H9 (cell line): ENCODE measurements around the gene CXXC1. TPM values are rescaled to one million over a fixed set of nuclear protein-coding genes. Genes with fewer than 3 reads are reported as not detected.

Source experiments
- DNase-seq: peaks from one replicate; pipeline ENCODE4 v3.0.0-alpha.2; 2017
- H2AFZ ChIP-seq: one replicate; pipeline ENCODE4 v1.6.1; 2013; ENCODE audit warnings: mild to moderate bottlenecking, low read length, control low read depth, moderate library complexity
- H2AK5ac ChIP-seq: 2 replicates; pipeline ENCODE4 v1.6.1; 2013; ENCODE audit warnings: low read length, control low read depth, mixed read lengths; ENCODE audit not compliant: insufficient read length
- H2BK120ac ChIP-seq: one replicate; pipeline ENCODE4 v1.6.1; 2013; ENCODE audit warnings: low read depth, mild to moderate bottlenecking, low read length, control low read depth, inconsistent platforms; ENCODE audit not compliant: poor library complexity, severe bottlenecking
- H2BK12ac ChIP-seq: 2 replicates; pipeline ENCODE4 v1.6.1; 2013; ENCODE audit warnings: low read length, control low read depth, mixed read lengths, low read depth; ENCODE audit not compliant: insufficient read length
- H2BK15ac ChIP-seq: 2 replicates; pipeline ENCODE4 v1.6.1; 2013; ENCODE audit warnings: low read depth, low read length, control low read depth
- H2BK20ac ChIP-seq: one replicate; pipeline ENCODE4 v1.6.1; 2013; ENCODE audit warnings: low read depth, mild to moderate bottlenecking, low read length, control low read depth, inconsistent platforms; ENCODE audit not compliant: poor library complexity, severe bottlenecking
- H2BK5ac ChIP-seq: 2 replicates; pipeline ENCODE4 v1.6.1; 2013; ENCODE audit warnings: low read length, control low read depth, mixed read lengths; ENCODE audit not compliant: insufficient read length
- H3K14ac ChIP-seq: 2 replicates; pipeline ENCODE4 v1.6.1; 2013; ENCODE audit warnings: low read length, control low read depth; ENCODE audit not compliant: insufficient read depth
- H3K18ac ChIP-seq: 2 replicates; pipeline ENCODE4 v1.6.1; 2013; ENCODE audit warnings: low read depth, mild to moderate bottlenecking, mixed read lengths, low read length, control low read depth; ENCODE audit not compliant: insufficient read length
- H3K23ac ChIP-seq: 2 replicates; pipeline ENCODE4 v1.6.1; 2013; ENCODE audit warnings: low read length, control low read depth, mixed read lengths, low read depth; ENCODE audit not compliant: insufficient read length
- H3K23me2 ChIP-seq: 2 replicates; pipeline ENCODE4 v1.6.1; 2013; ENCODE audit warnings: low read depth, mild to moderate bottlenecking, mixed read lengths, low read length, control low read depth; ENCODE audit not compliant: insufficient read length, poor library complexity, severe bottlenecking
- H3K27ac ChIP-seq: 2 replicates; pipeline ENCODE4 v1.5.1; 2013; ENCODE audit warnings: low read length, control low read depth, mixed read lengths, low read depth; ENCODE audit not compliant: insufficient read length
- H3K27me3 ChIP-seq: 2 replicates; pipeline ENCODE4 v1.6.1; 2013; ENCODE audit warnings: low read length, control low read depth, inconsistent platforms; ENCODE audit not compliant: insufficient read depth
- H3K4ac ChIP-seq: 2 replicates; pipeline ENCODE4 v1.6.1; 2013; ENCODE audit warnings: low read depth, mild to moderate bottlenecking, control low read depth, inconsistent platforms, low read length, moderate library complexity
- H3K4me1 ChIP-seq: 2 replicates; pipeline ENCODE4 v1.6.1; 2013; ENCODE audit warnings: low read length, control low read depth, inconsistent platforms; ENCODE audit not compliant: insufficient read depth
- H3K4me2 ChIP-seq: 2 replicates; pipeline ENCODE4 v1.6.1; 2013; ENCODE audit warnings: low read length, control low read depth, mixed read lengths; ENCODE audit not compliant: insufficient read length, insufficient read depth
- H3K56ac ChIP-seq: 2 replicates; pipeline ENCODE4 v1.6.1; 2013; ENCODE audit warnings: low read depth, mild to moderate bottlenecking, mixed read lengths, low read length, control low read depth; ENCODE audit not compliant: insufficient read length
- H3K79me1 ChIP-seq: 2 replicates; pipeline ENCODE4 v1.6.1; 2013; ENCODE audit warnings: low read depth, mild to moderate bottlenecking, moderate library complexity, low read length, control low read depth, inconsistent platforms; ENCODE audit not compliant: insufficient read depth, poor library complexity, severe bottlenecking
- H3K79me2 ChIP-seq: 2 replicates; pipeline ENCODE4 v1.6.1; 2013; ENCODE audit warnings: low read length, control low read depth, inconsistent platforms; ENCODE audit not compliant: insufficient read depth
- H3K9ac ChIP-seq: 2 replicates; pipeline ENCODE4 v1.6.1; 2013; ENCODE audit warnings: low read length, control low read depth, mixed read lengths; ENCODE audit not compliant: insufficient read length; ENCODE audit errors: extremely low read depth
- H3K9me3 ChIP-seq: one replicate; pipeline ENCODE4 v1.6.1; 2013; ENCODE audit warnings: low read depth, low read length, inconsistent platforms; ENCODE audit not compliant: control insufficient read depth
- H3T11ph ChIP-seq: one replicate; pipeline ENCODE4 v1.6.1; 2013; ENCODE audit warnings: mild to moderate bottlenecking, low read length, control low read depth, inconsistent platforms
- H4K20me1 ChIP-seq: one replicate; pipeline ENCODE4 v1.6.1; 2013; ENCODE audit not compliant: control insufficient read depth, insufficient read length, insufficient read depth
- H4K5ac ChIP-seq: 2 replicates; pipeline ENCODE4 v1.6.1; 2013; ENCODE audit warnings: low read depth, mild to moderate bottlenecking, mixed read lengths, low read length, control low read depth; ENCODE audit not compliant: insufficient read length
- H4K8ac ChIP-seq: replicated peaks from 2 replicates; pipeline ENCODE4 v1.6.1; 2013; ENCODE audit warnings: low read length, control low read depth, mixed read lengths, low read depth; ENCODE audit not compliant: insufficient read length
- H4K91ac ChIP-seq: 2 replicates; pipeline ENCODE4 v1.6.1; 2013; ENCODE audit warnings: low read depth, mild to moderate bottlenecking, moderate library complexity, mixed read lengths, low read length, control low read depth; ENCODE audit not compliant: insufficient read length
- H3K27ac Mint-ChIP-seq, 3 experiments: 2 replicates in 2 of 3; 3 replicates in 1 of 3; pipeline ENCODE4 v1.8.0; 2020 to 2021; ENCODE audit warnings: mixed read lengths in 3 of 3, mild to moderate bottlenecking in 1 of 3, moderate library complexity in 1 of 3
- H3K27me3 Mint-ChIP-seq: 2 replicates; pipeline ENCODE4 v1.8.0; 2021; ENCODE audit warnings: low read depth, mild to moderate bottlenecking, moderate library complexity, mixed read lengths
- H3K36me3 Mint-ChIP-seq, 3 experiments: 2 replicates in 2 of 3; 3 replicates in 1 of 3; pipeline ENCODE4 v1.8.0; 2020 to 2021; ENCODE audit warnings: low read depth in 3 of 3, mixed read lengths in 3 of 3; ENCODE audit not compliant: insufficient read depth in 1 of 3
- H3K4me1 Mint-ChIP-seq, 2 experiments: 2 replicates each; pipeline ENCODE4 v1.8.0; 2020; ENCODE audit warnings: mixed read lengths in 2 of 2
- H3K4me3 Mint-ChIP-seq, 2 experiments: 2 replicates in 1 of 2; 3 replicates in 1 of 2; pipeline ENCODE4 v1.8.0; 2020 to 2021; ENCODE audit warnings: mild to moderate bottlenecking in 2 of 2, mixed read lengths in 2 of 2, moderate library complexity in 1 of 2
- H3K9me3 Mint-ChIP-seq, 2 experiments: 2 replicates in 1 of 2; 3 replicates in 1 of 2; pipeline ENCODE4 v1.8.0; 2020; ENCODE audit warnings: mild to moderate bottlenecking in 2 of 2, mixed read lengths in 2 of 2, moderate library complexity in 1 of 2
- WGBS: extraction: QIAGEN DNeasy Blood & Tissue Kit; methylation state at CpG from one replicate; pipeline ENCODE4 v1.1.7; 2013; ENCODE audit warnings: missing lambda C conversion rate, low lambda C conversion rate, mixed read lengths; ENCODE audit not compliant: insufficient read length; ENCODE audit errors: extremely low coverage; 5-methylcytosine and 5-hydroxymethylcytosine counted together
- total RNA-seq: library from RNA; stranded (reverse); gene quantifications from 2 replicates; pipeline ENCODE4 v1.2.1, GENCODE V29; 2021
- TF ChIP-seq, protein P1 (sequence below): fragments of 200-600 bp; sonication (generic); conservative IDR thresholded peaks from 3 replicates; pipeline ENCODE4 v1.8.0; 2021; ENCODE audit warnings: antibody characterized with exemption, mild to moderate bottlenecking

CXXC1 gene
- total RNA-seq, 1 experiment from 2014 or later, result 95.9 TPM

DNA sequence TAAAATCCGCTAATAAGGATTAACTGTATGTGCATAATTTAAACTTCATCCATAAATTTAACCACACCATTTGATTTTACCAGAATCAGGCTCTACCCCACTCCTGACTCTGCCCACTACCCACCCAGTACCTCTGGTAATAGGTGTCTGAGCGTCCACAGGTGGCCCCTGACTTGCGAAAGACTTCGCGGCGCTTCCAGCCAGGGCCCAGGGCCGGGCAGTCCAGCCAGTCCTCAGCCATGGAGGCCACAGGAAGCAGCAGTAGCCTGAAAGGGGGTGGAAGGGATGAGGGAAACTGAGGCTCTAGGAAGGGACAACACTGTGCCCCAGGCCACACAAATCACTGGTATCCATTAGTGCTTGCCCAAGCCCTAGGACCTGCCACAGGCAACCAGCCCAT lies 7.7 kb downstream of the CXXC1 start:
- H3K9ac ChIP-seq, result no peak overlapping the region
- no peak overlapping the region for H3K4ac ChIP-seq
- H3K4me3 Mint-ChIP-seq, result peak overlapping the region; percentile 95 to 98
- peaks cover 43 to 64% (median 59%) of the 10 kb centered on the region in 3 experiments; a peak in 6 of 7 replicates for H3K36me3 Mint-ChIP-seq
- no peak overlapping the region for H3K56ac ChIP-seq
- H3K4me1 Mint-ChIP-seq, result peaks cover 9 to 13% of the 10 kb centered on the region in 2 experiments
- no peak overlapping the region for H2BK15ac ChIP-seq
- no peak overlapping the region for H3K27ac ChIP-seq
- H3K18ac ChIP-seq, result no peak overlapping the region
- no peaks in the 10 kb centered on the region for H3K27me3 Mint-ChIP-seq
- H4K8ac ChIP-seq, result no peak overlapping the region
- H3K14ac ChIP-seq, result no peak overlapping the region
- H3K4me1 ChIP-seq, result no peaks in the 10 kb centered on the region
- TF ChIP-seq, protein P1, sequence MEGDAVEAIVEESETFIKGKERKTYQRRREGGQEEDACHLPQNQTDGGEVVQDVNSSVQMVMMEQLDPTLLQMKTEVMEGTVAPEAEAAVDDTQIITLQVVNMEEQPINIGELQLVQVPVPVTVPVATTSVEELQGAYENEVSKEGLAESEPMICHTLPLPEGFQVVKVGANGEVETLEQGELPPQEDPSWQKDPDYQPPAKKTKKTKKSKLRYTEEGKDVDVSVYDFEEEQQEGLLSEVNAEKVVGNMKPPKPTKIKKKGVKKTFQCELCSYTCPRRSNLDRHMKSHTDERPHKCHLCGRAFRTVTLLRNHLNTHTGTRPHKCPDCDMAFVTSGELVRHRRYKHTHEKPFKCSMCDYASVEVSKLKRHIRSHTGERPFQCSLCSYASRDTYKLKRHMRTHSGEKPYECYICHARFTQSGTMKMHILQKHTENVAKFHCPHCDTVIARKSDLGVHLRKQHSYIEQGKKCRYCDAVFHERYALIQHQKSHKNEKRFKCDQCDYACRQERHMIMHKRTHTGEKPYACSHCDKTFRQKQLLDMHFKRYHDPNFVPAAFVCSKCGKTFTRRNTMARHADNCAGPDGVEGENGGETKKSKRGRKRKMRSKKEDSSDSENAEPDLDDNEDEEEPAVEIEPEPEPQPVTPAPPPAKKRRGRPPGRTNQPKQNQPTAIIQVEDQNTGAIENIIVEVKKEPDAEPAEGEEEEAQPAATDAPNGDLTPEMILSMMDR, result no peak
- H2BK120ac ChIP-seq, result no peak overlapping the region
- H2AFZ ChIP-seq, result no peak overlapping the region
- H3T11ph ChIP-seq, result no peak overlapping the region
- no peak overlapping the region for H2AK5ac ChIP-seq
- H2BK12ac ChIP-seq, result no peak overlapping the region
- H2BK20ac ChIP-seq, result no peak overlapping the region
- H3K4me2 ChIP-seq, result peak overlapping the region; percentile 83
- H3K9me3 Mint-ChIP-seq, result no peaks in the 10 kb centered on the region; a peak in 1 of 5 replicates
- WGBS, result no CpG with 5 or more reads among the region's 7 CpGs
- no peaks in the 10 kb centered on the region for H3K27me3 ChIP-seq
- no peak overlapping the region for H3K23ac ChIP-seq
- H3K79me2 ChIP-seq, result no peaks in the 10 kb centered on the region; the same call in 1 of the 2 replicates
- H2BK5ac ChIP-seq, result no peak overlapping the region
- H3K79me1 ChIP-seq, result no peaks in the 10 kb centered on the region
- H4K20me1 ChIP-seq, result no peaks in the 10 kb centered on the region
- peaks cover 5% of the 10 kb centered on the region for H3K23me2 ChIP-seq
- H3K9me3 ChIP-seq, result no peaks in the 10 kb centered on the region
- no peak overlapping the region for H4K91ac ChIP-seq
- DNase-seq, result no peak
- H4K5ac ChIP-seq, result no peak overlapping the region
- H3K27ac Mint-ChIP-seq, result no peak overlapping the region
